Measurements from ENCODE around the gene TEX22. TPM values are rescaled to one million over a fixed set of nuclear protein-coding genes. Genes with fewer than 3 reads are reported as not detected.

The TEX22 gene
- total and polyA plus RNA-seq, 2 donors (not counting 1 experiment from before 2014, with no cell fraction given): 1.7 to 7.0 TPM

GRCh38 chr14:105423488-105424195 lies 25.3 kb downstream of the TEX22 start:
- Histone ChIP-seq H3K79me2 (ENCODE audit: control insufficient read depth, insufficient read depth, low read length) (peaks cover 65% of the 10 kb centered on the region), H2AFZ (ENCODE audit: insufficient read depth, low read depth, low read length, poor library complexity, severe bottlenecking) (no peak overlapping the region), H4K20me1 (ENCODE audit: control insufficient read depth, insufficient read depth, low read length, poor library complexity, severe bottlenecking) (peaks cover 52% of the 10 kb centered on the region), H3K4me1 (ENCODE audit: control insufficient read depth in 2 of 2, insufficient read depth in 2 of 2, low read length in 2 of 2) (peaks cover 27 to 31% of the 10 kb centered on the region in 2 donors), H3K4me2 (replicated peaks; ENCODE audit: low read depth, low read length, poor library complexity, severe bottlenecking) (no peak overlapping the region), H3K36me3 (replicated peaks in 1 of 2; ENCODE audit: control extremely low read depth in 1 of 2, control insufficient read depth in 1 of 2, extremely low read depth in 1 of 2, insufficient read depth in 2 of 2, low read length in 1 of 2) (peaks cover 0 to 6% of the 10 kb centered on the region in 2 experiments), H3K9ac (ENCODE audit: low read length) (no peak overlapping the region), H3K27me3 (replicated peaks in 1 of 4; ENCODE audit: control extremely low read depth in 1 of 4, control insufficient read depth in 3 of 4, insufficient read depth in 4 of 4, low read length in 3 of 4) (peaks cover 0 to 4% (median 0%) of the 10 kb centered on the region in 4 experiments), H3K4me3 (ENCODE audit: control extremely low read depth in 1 of 5, extremely low read depth in 1 of 5, insufficient read depth in 1 of 5, low read depth in 2 of 5, low read length in 4 of 5) (no peak overlapping the region), H3K9me3 (ENCODE audit: control extremely low read depth in 1 of 3, control insufficient read depth in 2 of 3, insufficient read depth in 1 of 3, low read length in 2 of 3) (peaks cover 0 to 7% (median 0%) of the 10 kb centered on the region in 3 donors), H3K27ac (ENCODE audit: low read length in 2 of 2) (no peak overlapping the region)
- Mint-ChIP-seq H3K4me3 (no peak overlapping the region), H3K4me1 (peaks cover 37% of the 10 kb centered on the region), H3K27me3 (no peaks in the 10 kb centered on the region), H3K9me3 (ENCODE audit: insufficient read depth) (peaks cover 2% of the 10 kb centered on the region), H3K27ac (no peak overlapping the region)
- no peak for TF ChIP-seq EZH2 (IDR thresholded peaks at IDR 0.05; ENCODE audit: borderline replicate concordance, insufficient read depth, low read depth, low read length, poor library complexity, severe bottlenecking)
- TF ChIP-seq, protein P1, sequence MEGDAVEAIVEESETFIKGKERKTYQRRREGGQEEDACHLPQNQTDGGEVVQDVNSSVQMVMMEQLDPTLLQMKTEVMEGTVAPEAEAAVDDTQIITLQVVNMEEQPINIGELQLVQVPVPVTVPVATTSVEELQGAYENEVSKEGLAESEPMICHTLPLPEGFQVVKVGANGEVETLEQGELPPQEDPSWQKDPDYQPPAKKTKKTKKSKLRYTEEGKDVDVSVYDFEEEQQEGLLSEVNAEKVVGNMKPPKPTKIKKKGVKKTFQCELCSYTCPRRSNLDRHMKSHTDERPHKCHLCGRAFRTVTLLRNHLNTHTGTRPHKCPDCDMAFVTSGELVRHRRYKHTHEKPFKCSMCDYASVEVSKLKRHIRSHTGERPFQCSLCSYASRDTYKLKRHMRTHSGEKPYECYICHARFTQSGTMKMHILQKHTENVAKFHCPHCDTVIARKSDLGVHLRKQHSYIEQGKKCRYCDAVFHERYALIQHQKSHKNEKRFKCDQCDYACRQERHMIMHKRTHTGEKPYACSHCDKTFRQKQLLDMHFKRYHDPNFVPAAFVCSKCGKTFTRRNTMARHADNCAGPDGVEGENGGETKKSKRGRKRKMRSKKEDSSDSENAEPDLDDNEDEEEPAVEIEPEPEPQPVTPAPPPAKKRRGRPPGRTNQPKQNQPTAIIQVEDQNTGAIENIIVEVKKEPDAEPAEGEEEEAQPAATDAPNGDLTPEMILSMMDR (IDR thresholded peaks at IDR 0.05): no peak
- ChIA-PET CTCF (no interaction called here), POLR2A (interaction anchor here (0.6 to 0.7 kb wide), 2 partner anchors 57 to 59 kb away, joined by 3 to 4 read pairs; no protein-coding TSS in a partner anchor)
- DNase-seq (no peak), ATAC-seq (ENCODE audit: low read depth) (no peak)
- intact Hi-C loops (cut with micrococcal nuclease): no loop called here
- 98% methylated on average over 18 of the region's 21 CpGs for WGBS (ENCODE audit: insufficient coverage)

DNA sequence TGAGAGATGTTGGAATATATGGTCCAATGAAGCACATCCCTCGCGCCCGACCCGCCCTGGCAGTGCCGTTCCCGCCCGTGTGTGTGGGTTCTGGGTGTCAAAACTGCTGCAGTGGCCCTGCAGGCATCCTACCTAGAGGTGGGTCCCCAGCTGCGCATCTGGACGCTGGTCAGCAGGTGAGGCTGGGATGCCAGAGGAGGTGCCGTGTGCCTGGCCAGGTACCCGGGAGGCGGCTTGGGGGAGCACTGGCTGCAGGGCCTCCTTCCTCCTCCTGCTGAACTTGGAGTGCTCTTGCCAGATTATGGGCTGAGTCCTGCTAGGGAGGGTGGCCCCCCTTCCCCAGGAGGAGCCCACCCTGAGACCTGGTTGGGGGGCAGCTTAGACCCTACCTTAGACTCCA lies 26.5 kb downstream of the TEX22 start:
- H3K4me2 ChIP-seq (replicated peaks; ENCODE audit: low read depth, low read length, poor library complexity, severe bottlenecking): no peak overlapping the region
- peaks cover 20 to 23% of the 10 kb centered on the region in 2 donors for H3K4me1 ChIP-seq (ENCODE audit: control insufficient read depth in 2 of 2, insufficient read depth in 2 of 2, low read length in 2 of 2)
- Mint-ChIP-seq H3K4me1 (peaks cover 32% of the 10 kb centered on the region), H3K9me3 (ENCODE audit: insufficient read depth) (peaks cover 2% of the 10 kb centered on the region), H3K27ac (no peak overlapping the region), H3K4me3 (no peak overlapping the region), H3K27me3 (no peaks in the 10 kb centered on the region)
- H3K79me2 ChIP-seq (ENCODE audit: control insufficient read depth, insufficient read depth, low read length): peaks cover 61% of the 10 kb centered on the region
- H3K9ac ChIP-seq (ENCODE audit: low read length): no peak overlapping the region
- POLR2A ChIA-PET: no interaction called here
- no peak for DNase-seq
- no peak for ATAC-seq (ENCODE audit: low read depth)
- H2AFZ ChIP-seq (ENCODE audit: insufficient read depth, low read depth, low read length, poor library complexity, severe bottlenecking): no peak overlapping the region
- H3K27me3 ChIP-seq (replicated peaks in 1 of 4; ENCODE audit: control extremely low read depth in 1 of 4, control insufficient read depth in 3 of 4, insufficient read depth in 4 of 4, low read length in 3 of 4): no peaks in the 10 kb centered on the region
- H3K4me3 ChIP-seq (ENCODE audit: control extremely low read depth in 1 of 5, extremely low read depth in 1 of 5, insufficient read depth in 1 of 5, low read depth in 2 of 5, low read length in 4 of 5): no peak overlapping the region
- no peak overlapping the region for H3K27ac ChIP-seq (ENCODE audit: low read length in 2 of 2)
- H3K36me3 ChIP-seq (replicated peaks in 1 of 2; ENCODE audit: control extremely low read depth in 1 of 2, control insufficient read depth in 1 of 2, extremely low read depth in 1 of 2, insufficient read depth in 2 of 2, low read length in 1 of 2): peaks cover 0 to 6% of the 10 kb centered on the region in 2 experiments
- intact Hi-C loops (cut with micrococcal nuclease): no loop called here
- WGBS (ENCODE audit: insufficient coverage): 92% methylated on average over 12 of the region's 12 CpGs
- CTCF ChIA-PET: no interaction called here
- TF ChIP-seq EZH2 (IDR thresholded peaks at IDR 0.05; ENCODE audit: borderline replicate concordance, insufficient read depth, low read depth, low read length, poor library complexity, severe bottlenecking): no peak
- TF ChIP-seq, protein P1 (IDR thresholded peaks at IDR 0.05): no peak
- H4K20me1 ChIP-seq (ENCODE audit: control insufficient read depth, insufficient read depth, low read length, poor library complexity, severe bottlenecking): peaks cover 54% of the 10 kb centered on the region
- peaks cover 0 to 7% (median 0%) of the 10 kb centered on the region in 3 donors for H3K9me3 ChIP-seq (ENCODE audit: control extremely low read depth in 1 of 3, control insufficient read depth in 2 of 3, insufficient read depth in 1 of 3, low read length in 2 of 3)
